ENCODE measurements around the gene LHB.

Gene LHB

GRCh38 chr19:49010453-49010852 is 6.4 kb downstream of the LHB start:
- no peak for DNase-seq (ENCODE audit: low spot score)

DNA sequence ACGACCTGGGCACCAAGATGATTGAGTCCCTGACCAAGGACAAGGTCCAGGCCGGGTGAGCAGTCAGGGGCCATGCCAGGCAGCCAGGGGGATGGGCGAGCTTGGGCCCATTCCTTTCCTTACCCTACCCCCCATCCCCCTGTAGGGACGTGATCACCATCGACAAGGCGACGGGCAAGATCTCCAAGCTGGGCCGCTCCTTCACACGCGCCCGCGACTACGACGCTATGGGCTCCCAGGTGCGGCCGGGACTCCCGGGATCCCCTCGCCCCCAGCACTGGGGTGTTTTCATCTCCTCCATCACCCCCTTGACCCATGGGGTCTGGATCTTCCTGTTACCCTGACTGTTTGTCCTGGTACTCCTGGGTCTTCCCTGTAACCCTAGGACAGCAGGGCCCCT is 7.1 kb downstream of the LHB start:
- no peak for DNase-seq (ENCODE audit: low spot score)

GRCh38 chr19:49006905-49007304 is 10.0 kb downstream of the LHB start:
- no peak for DNase-seq (ENCODE audit: low spot score)

- DNase-seq (ENCODE audit: low spot score), result no peak
Measured at GRCh38 chr19:49004964-49005614, 11.8 kb downstream of the LHB start.

DNA sequence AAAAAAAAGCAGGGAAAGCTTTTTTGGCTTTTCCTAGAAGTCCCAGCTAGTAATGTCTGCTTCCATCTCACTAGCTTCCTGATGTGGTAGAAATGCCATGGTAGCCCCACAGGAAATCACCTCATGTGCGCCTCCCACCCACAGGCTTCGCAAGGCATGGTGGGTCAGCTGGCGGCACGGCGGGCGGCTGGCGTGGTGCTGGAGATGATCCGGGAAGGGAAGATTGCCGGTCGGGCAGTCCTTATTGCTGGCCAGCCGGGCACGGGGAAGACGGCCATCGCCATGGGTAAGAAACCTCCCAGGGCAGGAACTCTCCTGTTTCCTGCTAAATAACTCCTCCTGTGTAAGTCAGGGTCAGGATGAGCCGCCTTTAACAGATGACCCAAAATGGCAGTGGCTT is 12.8 kb downstream of the LHB start:
- DNase-seq (ENCODE audit: low spot score), result no peak

DNA sequence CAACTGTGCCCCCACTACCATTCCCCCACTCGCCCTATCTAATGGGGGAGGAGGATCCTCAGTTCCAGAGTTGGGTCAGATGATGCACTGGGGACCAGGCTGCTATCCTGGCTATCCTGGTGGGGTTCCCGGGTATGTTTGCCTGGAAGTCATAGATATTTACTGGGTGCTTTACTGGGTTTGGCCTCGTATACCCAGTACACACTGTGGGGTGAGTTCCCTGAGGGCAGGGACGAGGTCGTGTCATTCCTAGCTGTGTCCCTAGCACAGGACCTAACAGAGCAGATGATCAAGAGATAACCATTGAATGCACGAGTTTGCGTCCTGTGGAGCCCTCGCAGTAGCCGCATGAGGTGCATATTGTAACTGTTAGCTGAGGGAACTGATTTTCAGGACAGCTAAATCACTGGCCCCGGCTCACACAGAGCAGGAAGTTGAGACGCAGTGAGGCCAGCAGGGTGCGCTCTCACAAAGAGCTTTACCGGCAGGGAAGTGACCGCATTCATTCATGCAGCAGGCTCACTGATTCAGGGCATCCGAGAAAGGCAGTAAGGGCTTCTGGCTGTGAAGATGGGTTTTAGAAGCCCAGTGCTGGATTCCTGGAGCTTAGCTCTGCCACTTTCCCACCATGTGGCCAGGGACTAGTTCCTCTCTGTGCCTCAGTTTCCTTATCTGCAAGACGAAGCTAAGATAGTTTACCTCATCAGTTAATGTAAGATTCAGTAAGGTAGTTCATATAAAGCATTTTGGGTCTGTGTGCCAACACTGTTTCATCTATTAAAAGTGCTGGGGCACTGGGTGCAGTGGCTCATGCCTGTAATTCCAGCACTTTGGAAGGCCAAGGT is 17.2 kb downstream of the LHB start:
- no peak for DNase-seq (ENCODE audit: low spot score)

- no peak for DNase-seq (ENCODE audit: low spot score)
Measured at GRCh38 chr19:48997972-48998371, 18.9 kb downstream of the LHB start.

DNA sequence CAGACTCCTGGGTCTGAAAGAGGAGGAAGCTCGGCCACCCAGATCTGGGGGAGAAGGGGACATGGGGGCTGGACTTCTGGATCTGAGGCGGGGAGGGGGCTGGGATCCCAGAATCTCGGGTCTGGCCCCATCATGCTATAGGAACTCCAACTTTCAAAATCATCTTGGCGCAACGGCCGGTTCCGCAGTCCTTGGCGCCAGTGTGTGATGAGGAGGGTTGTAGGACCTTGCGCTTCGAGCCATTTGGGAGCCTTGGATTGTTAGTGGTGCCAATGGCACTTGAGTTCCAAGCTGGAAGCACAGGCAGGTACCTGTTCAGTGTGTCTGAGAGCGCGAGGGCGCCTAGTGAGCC is 22.9 kb downstream of the LHB start:
- DNase-seq (ENCODE audit: low spot score), result peak; percentile 37

- DNase-seq (ENCODE audit: low spot score), result peak; percentile 100
Measured at GRCh38 chr19:48993175-48994034, 23.5 kb downstream of the LHB start, which contains the start of the genes GYS1 and RUVBL2. TSS of gene GYS1 (minus strand) at chr19:48993309. CDS start at chr19:48993112, 197 bp downstream. TSS of gene RUVBL2 (plus strand) at chr19:48993887. CDS start at chr19:48993912, 25 bp downstream.

DNA sequence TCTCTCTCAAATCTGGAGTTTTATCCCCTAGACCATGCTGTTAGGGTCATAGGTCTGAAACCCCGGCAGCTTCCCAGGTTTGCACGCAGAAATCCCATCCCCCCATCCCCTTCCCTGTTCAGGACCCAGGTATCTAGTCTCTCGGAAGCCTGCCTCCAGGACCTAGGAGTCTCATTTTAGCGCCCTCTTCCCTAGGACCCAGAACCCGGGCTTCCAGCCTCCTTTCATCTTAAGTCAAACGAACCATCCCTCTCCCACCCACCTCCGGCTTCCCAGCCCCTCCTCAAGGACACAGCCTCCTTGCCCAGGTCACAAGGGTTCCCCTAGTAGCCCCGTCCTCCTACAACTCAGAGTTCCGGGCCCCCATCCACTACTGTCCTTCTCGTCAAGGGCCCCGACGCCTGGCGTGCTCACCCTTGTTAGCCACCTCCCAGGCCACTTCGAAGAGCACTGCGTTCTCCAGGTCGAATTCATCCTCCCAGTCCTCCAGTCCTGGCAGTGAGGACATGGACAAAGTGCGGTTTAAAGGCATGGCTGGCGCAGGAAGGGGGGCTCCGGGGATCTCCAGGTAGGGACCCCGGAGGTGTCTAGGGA is 24.2 kb downstream of the LHB start:
- DNase-seq (ENCODE audit: low spot score), result no peak

DNA sequence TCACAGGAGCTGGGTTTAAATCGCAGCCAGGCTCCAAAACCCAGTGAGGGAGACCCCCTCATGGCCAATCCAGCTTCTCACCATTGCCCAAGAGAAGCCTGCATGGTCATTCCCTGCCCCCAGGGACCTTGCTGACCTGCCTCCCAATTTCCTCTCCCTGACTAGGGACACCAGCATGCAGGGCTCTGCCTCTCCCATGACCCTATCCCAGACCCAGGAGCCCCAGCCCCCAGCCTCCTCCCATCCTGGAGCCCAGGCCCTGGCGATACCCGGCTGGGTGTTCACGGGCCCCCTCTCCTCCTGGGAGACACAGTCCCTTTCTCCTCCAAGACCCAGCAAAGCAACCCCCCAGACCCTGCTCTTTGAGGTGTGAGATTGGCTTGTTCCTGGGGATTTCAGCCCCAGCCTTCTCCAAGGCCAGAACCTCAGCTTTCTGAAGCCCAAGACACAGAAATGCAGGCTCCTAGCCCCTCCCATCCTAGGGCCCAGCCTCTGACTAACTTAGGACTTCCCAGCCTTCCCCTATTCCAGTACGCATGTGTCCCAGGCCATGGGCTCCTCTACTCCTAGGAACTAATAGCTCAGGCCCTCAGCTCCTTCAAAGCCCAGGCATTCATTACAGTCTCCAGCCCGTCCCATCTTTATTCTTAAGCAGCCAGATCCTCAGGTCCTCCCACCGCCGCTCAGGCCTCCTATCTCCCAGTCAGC is 24.9 kb downstream of the LHB start:
- peak; percentile 41 for DNase-seq (ENCODE audit: low spot score)

DNA sequence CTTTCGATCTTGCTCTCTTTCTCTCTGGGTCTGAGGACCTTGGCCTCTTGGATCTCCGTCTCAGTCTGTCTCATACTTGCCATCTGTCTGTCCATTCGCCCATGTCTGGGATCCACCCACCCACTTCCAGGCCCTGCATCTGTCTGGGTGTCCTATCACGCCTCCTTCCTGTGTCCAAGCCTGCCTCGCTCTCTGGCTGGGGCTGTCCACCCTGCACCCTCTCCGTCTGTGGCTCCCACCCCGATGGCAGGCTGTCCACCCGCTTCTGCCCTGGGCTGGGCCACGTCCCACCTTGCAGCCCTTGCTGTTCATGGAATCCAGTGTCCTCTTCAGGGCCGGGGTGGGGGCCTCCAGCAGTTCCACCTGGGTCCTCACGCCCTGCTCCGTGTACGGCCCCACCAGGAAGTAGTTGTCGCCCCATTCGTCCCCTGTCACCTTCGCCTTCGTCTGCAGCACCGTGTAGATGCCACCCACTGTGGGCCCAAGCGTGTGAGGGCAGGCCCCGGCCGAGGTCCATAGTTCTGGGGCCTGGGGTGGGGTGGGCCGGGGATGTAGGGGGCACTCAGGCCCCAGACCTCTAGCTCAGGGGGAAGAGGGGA is 25.8 kb downstream of the LHB start:
- no peak for DNase-seq (ENCODE audit: low spot score)

- DNase-seq (ENCODE audit: low spot score), result no peak
Measured at GRCh38 chr19:48990400-48990799, 26.5 kb downstream of the LHB start.

DNA sequence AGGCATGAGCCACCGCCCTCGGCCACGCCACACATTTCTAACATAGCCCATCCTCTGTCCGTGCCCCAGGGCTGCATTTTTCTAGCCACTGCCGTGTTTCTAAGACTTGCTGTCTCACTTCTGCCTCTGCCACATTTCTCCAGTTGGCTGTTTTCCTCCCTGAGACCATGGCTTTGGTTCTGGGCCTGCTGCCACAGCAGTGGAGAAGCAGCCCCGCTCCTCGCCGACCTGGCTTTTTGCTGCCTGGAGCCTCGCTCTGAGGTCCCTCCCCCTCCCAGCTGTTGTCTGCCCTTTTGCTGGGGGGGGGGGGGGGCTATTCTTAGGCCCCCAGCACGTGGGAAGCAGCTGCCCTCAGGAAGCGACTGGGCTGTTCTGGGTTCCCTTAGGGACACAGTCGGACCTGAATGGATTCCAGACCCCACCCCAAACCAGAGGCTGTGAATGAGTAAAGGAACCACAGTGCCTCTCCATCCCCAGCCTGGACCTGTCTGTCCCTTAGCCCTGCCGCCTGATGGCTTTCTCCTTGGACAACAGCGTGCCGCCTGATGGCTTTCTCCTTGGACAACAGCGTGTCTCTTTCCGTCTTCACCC is 27.1 kb downstream of the LHB start:
- DNase-seq (ENCODE audit: low spot score), result no peak

GRCh38 chr19:48988860-48989259 is 28.0 kb downstream of the LHB start:
- no peak for DNase-seq (ENCODE audit: low spot score)

DNA sequence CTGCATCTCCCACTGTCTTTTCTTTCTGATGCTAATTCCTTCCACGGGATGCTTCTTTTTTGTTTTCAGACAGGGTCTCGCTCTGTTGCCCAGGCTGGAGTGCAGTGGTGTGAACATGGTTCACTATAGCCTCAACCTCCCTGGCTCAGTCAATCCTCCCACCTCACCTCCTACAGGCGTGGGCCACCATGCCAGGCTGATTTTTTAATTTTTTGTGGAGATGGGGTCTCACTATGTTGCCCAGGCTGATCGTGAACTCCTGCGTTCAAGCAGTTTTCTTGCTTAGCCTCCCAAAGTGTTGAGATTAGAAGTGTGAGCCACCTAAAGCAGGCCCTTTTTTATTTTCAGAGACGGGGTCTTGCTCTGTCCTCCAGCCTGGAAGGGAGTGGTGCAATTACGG is 28.6 kb downstream of the LHB start:
- DNase-seq (ENCODE audit: low spot score), result no peak

- DNase-seq (ENCODE audit: low spot score), result no peak
Measured at GRCh38 chr19:48987323-48987722, 29.6 kb downstream of the LHB start.

GRCh38 chr19:48986211-48986610 is 30.7 kb downstream of the LHB start:
- DNase-seq (ENCODE audit: low spot score), result no peak

DNA sequence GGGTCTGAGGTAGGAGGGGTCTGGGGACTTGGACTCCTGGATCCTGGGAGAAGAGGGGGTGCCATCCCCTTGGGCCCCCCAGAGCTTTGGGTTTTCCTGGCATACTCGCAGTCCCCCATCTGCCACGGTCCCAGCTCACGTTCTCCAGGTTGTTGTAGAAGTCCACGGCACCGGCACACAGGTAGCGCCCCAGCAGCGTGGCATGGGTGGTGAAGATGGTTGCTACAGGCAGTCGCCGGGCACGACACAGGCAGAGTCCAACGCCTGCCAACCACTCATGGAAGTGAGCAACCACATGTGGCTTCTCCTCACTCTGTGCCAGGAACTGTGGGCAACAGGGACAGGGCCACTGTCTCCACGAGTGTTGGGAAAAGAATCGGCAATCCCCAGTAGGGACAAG is 31.2 kb downstream of the LHB start:
- DNase-seq (ENCODE audit: low spot score), result no peak

DNA sequence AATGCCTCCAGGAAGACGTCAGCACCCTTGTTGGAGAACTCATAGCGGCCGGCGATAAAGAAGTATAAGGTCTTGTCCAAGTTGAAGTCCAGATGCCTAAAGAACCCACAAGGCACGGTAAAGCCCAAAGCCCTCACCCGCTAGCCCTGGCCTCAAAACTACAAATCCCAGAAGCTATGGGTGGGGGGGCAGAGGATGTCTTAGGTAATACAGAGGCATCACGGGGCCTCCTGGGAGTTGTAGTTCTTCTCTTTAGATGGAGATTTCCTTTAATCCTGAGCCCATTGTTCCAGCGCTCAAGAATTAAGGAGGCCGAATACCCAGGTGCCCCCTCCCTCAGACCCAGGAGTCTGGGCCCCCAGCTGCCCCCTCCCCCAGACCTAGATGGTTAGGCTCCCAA is 34.6 kb downstream of the LHB start:
- no peak for DNase-seq (ENCODE audit: low spot score)

GRCh38 chr19:48977061-48977460 is 39.8 kb downstream of the LHB start:
- no peak for DNase-seq (ENCODE audit: low spot score)

All from pons (tissue), 1 donor.